DOHH2 (cell line): ENCODE data around the gene EZH2.
A peak's percentile ranks its signal among the peaks of the same experiment; 100 is the strongest.

Experiments used
- H3F3A ChIP-seq: fragments of 200-600 bp; sonication (generic), shearing (Covaris generic); 2 replicates; pipeline ENCODE4 v1.6.0; 2016; ENCODE audit warnings: antibody characterized with exemption, mild to moderate bottlenecking; ENCODE audit not compliant: control insufficient read depth, insufficient read depth
- H3K27ac ChIP-seq: fragments of 200-600 bp; sonication (generic); 2 replicates; pipeline ENCODE4 v1.5.1; 2014; ENCODE audit warnings: low read depth, mild to moderate bottlenecking, low read length, moderate library complexity
- H3K27me3 ChIP-seq: fragments of 200-600 bp; sonication (generic); 2 replicates; pipeline ENCODE4 v1.6.1; 2014; ENCODE audit warnings: mild to moderate bottlenecking, low read length, mixed read lengths; ENCODE audit not compliant: control insufficient read depth
- H3K36me3 ChIP-seq: fragments of 200-600 bp; sonication (generic); 2 replicates; pipeline ENCODE4 v1.6.1; 2014; ENCODE audit warnings: mild to moderate bottlenecking, low read length, moderate library complexity, mixed read lengths; ENCODE audit not compliant: control insufficient read depth
- H3K4me1 ChIP-seq: fragments of 200-600 bp; sonication (generic); 2 replicates; pipeline ENCODE4 v1.6.1; 2014; ENCODE audit warnings: mild to moderate bottlenecking, low read length, mixed read lengths; ENCODE audit not compliant: control insufficient read depth
- H3K4me2 ChIP-seq: fragments of 200-600 bp; sonication (generic); 2 replicates; pipeline ENCODE4 v1.6.0; 2014; ENCODE audit warnings: mild to moderate bottlenecking, low read length, moderate library complexity
- H3K4me3 ChIP-seq: fragments of 200-600 bp; sonication (generic); 2 replicates; pipeline ENCODE4 v1.5.1; 2014; ENCODE audit warnings: mild to moderate bottlenecking, low read length, mixed read lengths
- H3K79me2 ChIP-seq: fragments of 200-600 bp; sonication (generic); 2 replicates; pipeline ENCODE4 v1.6.1; 2014; ENCODE audit warnings: mild to moderate bottlenecking, low read length, mixed read lengths; ENCODE audit not compliant: control insufficient read depth
- H3K9me2 ChIP-seq: fragments of 200-600 bp; sonication (generic); replicated peaks from 2 replicates; pipeline ENCODE4 v1.6.1; 2014; ENCODE audit warnings: mild to moderate bottlenecking, low read length, mixed read lengths; ENCODE audit not compliant: control insufficient read depth
- H3K9me3 ChIP-seq: fragments of 200-600 bp; sonication (generic); 2 replicates; pipeline ENCODE4 v1.6.1; 2014; ENCODE audit warnings: antibody characterized with exemption, low read length, mixed read lengths; ENCODE audit not compliant: control insufficient read depth, insufficient read depth
- H4K20me1 ChIP-seq: fragments of 200-600 bp; sonication (generic); 2 replicates; pipeline ENCODE4 v1.6.0; 2014; ENCODE audit warnings: low read depth, mild to moderate bottlenecking, antibody characterized with exemption, low read length, moderate library complexity; ENCODE audit not compliant: control insufficient read depth, insufficient read depth
- EZH2phosphoT487 ChIP-seq: fragments of 200-600 bp; sonication (generic); IDR thresholded peaks from 2 replicates; pipeline ENCODE4 v1.6.1; 2017; ENCODE audit warnings: borderline replicate concordance, mild to moderate bottlenecking, antibody characterized with exemption, low read length, moderate library complexity, mixed read lengths
- TF ChIP-seq, protein P1 (sequence below): fragments of 200-600 bp; sonication (generic); IDR thresholded peaks from one replicate; pipeline ENCODE4 v1.5.1; 2014; ENCODE audit warnings: antibody characterized with exemption, mild to moderate bottlenecking, low read depth, low read length; ENCODE audit not compliant: poor library complexity, severe bottlenecking

Gene EZH2

DNA sequence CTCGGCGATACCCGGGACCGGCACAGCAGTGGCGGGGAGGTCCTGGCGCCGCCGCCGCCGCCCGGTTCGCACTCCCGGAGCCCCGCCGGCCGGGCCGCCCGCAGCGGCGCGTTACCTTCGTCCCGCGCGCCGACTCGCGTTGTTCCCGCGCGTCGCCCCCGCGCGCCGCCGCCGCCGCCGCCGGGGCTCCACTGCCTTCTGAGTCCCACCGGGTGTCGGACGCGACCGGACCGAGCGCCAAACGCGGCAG, at the start of gene EZH2:
Gene EZH2 (minus strand): TSS at position 243 of the 250 bp plus-strand sequence. CDS start 36,993 bp downstream, outside the sequence.
- peaks cover 38% of the 10 kb centered on the region for H3K36me3 ChIP-seq
- H3K27me3 ChIP-seq, result no peaks in the 10 kb centered on the region
- peaks cover 13% of the 10 kb centered on the region for H3F3A ChIP-seq
- H3K9me2 ChIP-seq, result no peaks in the 10 kb centered on the region
- peaks cover 33% of the 10 kb centered on the region for H3K4me1 ChIP-seq
- H3K4me2 ChIP-seq, result peak within 1 kb of the TSS; percentile 82
- no peak for TF ChIP-seq EZH2phosphoT487
- TF ChIP-seq, protein P1, sequence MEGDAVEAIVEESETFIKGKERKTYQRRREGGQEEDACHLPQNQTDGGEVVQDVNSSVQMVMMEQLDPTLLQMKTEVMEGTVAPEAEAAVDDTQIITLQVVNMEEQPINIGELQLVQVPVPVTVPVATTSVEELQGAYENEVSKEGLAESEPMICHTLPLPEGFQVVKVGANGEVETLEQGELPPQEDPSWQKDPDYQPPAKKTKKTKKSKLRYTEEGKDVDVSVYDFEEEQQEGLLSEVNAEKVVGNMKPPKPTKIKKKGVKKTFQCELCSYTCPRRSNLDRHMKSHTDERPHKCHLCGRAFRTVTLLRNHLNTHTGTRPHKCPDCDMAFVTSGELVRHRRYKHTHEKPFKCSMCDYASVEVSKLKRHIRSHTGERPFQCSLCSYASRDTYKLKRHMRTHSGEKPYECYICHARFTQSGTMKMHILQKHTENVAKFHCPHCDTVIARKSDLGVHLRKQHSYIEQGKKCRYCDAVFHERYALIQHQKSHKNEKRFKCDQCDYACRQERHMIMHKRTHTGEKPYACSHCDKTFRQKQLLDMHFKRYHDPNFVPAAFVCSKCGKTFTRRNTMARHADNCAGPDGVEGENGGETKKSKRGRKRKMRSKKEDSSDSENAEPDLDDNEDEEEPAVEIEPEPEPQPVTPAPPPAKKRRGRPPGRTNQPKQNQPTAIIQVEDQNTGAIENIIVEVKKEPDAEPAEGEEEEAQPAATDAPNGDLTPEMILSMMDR, result no peak
- peak within 1 kb of the TSS; percentile 83 for H3K27ac ChIP-seq
- peaks cover 60% of the 10 kb centered on the region for H3K79me2 ChIP-seq
- H4K20me1 ChIP-seq, result peaks cover 19% of the 10 kb centered on the region; the same call in 1 of the 2 replicates
- no peaks in the 10 kb centered on the region for H3K9me3 ChIP-seq
- peak within 1 kb of the TSS; percentile 85 for H3K4me3 ChIP-seq

DNA sequence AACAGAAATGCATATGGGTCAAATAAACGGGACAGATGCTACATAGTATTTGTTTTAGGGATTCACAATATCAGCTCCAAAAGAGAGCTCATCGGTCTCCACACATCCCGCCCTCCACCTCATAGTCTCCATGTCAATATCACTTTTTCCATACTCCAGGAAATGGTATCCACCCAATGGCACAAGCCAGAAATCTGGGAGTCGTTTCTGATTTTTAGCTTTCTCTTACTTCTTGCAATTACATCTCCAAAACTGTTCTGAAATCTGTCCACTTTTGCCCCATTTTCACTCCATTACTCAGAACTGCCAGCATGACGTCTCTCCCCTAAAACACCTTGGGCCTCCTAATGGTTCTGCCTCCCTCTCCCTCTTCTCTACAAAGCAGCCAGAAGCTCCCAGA, 47.4 kb upstream of the EZH2 start:
- peaks cover 3% of the 10 kb centered on the region; the same call in 1 of the 2 replicates for H3F3A ChIP-seq
- no peaks in the 10 kb centered on the region for H3K9me3 ChIP-seq
- no peaks in the 10 kb centered on the region for H3K79me2 ChIP-seq
- H3K27ac ChIP-seq, result no peak overlapping the region
- no peaks in the 10 kb centered on the region for H4K20me1 ChIP-seq
- no peak overlapping the region for H3K4me2 ChIP-seq
- H3K27me3 ChIP-seq, result no peaks in the 10 kb centered on the region
- no peaks in the 10 kb centered on the region for H3K9me2 ChIP-seq
- H3K36me3 ChIP-seq, result no peaks in the 10 kb centered on the region
- H3K4me3 ChIP-seq, result no peak overlapping the region
- H3K4me1 ChIP-seq, result no peaks in the 10 kb centered on the region
- TF ChIP-seq EZH2phosphoT487, result no peak
- TF ChIP-seq, protein P1, result no peak

GRCh38 chr7:148930335-148930734, 46.2 kb upstream of the EZH2 start:
- TF ChIP-seq EZH2phosphoT487, result no peak
- TF ChIP-seq, protein P1, result no peak
- Histone ChIP-seq H3K36me3 (no peaks in the 10 kb centered on the region), H3F3A (peaks cover 3% of the 10 kb centered on the region; the same call in 1 of the 2 replicates), H3K4me1 (no peaks in the 10 kb centered on the region), H3K4me3 (no peak overlapping the region), H3K27ac (no peak overlapping the region), H3K79me2 (no peaks in the 10 kb centered on the region), H3K4me2 (no peak overlapping the region), H3K27me3 (no peaks in the 10 kb centered on the region), H3K9me3 (no peaks in the 10 kb centered on the region), H3K9me2 (no peaks in the 10 kb centered on the region), H4K20me1 (no peaks in the 10 kb centered on the region)

DNA sequence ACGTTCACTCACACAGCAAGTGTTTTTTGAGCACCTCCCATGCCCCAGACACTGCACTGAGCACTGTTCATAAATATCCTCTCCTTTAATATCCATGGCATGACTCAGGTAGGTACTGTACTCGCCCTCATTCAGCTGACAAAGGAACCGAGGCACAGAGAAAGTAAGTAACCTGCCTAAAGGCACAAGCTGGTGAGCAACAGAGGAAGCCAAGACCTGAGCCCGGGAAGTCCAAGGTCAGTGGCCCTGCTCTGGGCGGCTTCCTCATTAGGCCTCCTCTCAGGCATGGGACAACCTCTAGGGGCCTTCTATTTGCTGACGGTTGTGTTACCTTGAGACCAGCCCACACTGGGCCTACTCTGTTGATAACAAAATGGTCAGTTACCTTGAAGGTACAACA, 45.1 kb upstream of the EZH2 start:
- no peaks in the 10 kb centered on the region for H3K4me1 ChIP-seq
- H3K79me2 ChIP-seq, result no peaks in the 10 kb centered on the region
- no peaks in the 10 kb centered on the region for H3K9me3 ChIP-seq
- H3F3A ChIP-seq, result peaks cover 3% of the 10 kb centered on the region; the same call in 1 of the 2 replicates
- H3K27ac ChIP-seq, result no peak overlapping the region
- H3K27me3 ChIP-seq, result no peaks in the 10 kb centered on the region
- TF ChIP-seq, protein P1, result no peak
- TF ChIP-seq EZH2phosphoT487, result no peak
- H3K4me3 ChIP-seq, result no peak overlapping the region
- no peaks in the 10 kb centered on the region for H3K9me2 ChIP-seq
- H3K4me2 ChIP-seq, result no peak overlapping the region
- H4K20me1 ChIP-seq, result no peaks in the 10 kb centered on the region
- H3K36me3 ChIP-seq, result no peaks in the 10 kb centered on the region
